SU-DHL-6 (cell line): ENCODE results near the gene TRIP6.

Experiments used
- EZH2phosphoT487 ChIP-seq: fragments of 200-600 bp; sonication (generic), shearing (Covaris generic); conservative IDR thresholded peaks from 2 replicates; pipeline ENCODE4 v1.6.1; 2018; ENCODE audit warnings: mild to moderate bottlenecking, antibody characterized with exemption, low read length, moderate library complexity, mixed read lengths
- TF ChIP-seq, protein P1 (sequence below): fragments of 200-600 bp; sonication (generic); IDR thresholded peaks from one replicate; pipeline ENCODE4 v1.5.1; 2017; ENCODE audit warnings: antibody characterized with exemption, mild to moderate bottlenecking, low read length, moderate library complexity; ENCODE audit not compliant: insufficient read depth, poor library complexity, severe bottlenecking

DNA sequence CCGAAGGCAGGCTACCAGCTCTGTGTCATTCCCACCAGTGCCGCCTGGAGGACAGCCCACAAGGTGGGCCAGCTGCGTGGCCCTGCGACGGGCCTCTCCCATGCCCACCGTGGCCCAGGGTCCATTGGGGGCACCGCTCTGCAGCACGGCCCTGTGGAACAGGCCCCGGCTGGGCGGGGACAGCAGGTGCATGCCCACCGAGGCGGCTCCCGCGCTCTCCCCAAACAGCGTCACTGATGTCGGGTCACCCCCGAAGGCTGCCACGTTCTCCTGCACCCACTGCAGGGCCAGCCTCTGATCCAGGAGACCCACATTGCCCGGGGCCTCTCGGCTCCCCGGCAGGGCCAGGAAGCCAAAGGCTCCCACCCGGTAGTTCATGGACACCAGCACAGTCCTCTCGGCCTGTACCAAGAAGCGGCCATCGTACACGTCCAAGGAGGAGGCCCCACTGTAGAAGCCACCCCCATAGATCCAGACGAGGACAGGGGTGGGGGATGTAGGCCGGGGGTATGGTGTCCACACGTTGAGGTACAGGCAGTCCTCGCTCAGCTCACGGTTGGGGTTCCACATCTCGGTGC, 26.2 kb downstream of the TRIP6 start:
- TF ChIP-seq, protein P1, sequence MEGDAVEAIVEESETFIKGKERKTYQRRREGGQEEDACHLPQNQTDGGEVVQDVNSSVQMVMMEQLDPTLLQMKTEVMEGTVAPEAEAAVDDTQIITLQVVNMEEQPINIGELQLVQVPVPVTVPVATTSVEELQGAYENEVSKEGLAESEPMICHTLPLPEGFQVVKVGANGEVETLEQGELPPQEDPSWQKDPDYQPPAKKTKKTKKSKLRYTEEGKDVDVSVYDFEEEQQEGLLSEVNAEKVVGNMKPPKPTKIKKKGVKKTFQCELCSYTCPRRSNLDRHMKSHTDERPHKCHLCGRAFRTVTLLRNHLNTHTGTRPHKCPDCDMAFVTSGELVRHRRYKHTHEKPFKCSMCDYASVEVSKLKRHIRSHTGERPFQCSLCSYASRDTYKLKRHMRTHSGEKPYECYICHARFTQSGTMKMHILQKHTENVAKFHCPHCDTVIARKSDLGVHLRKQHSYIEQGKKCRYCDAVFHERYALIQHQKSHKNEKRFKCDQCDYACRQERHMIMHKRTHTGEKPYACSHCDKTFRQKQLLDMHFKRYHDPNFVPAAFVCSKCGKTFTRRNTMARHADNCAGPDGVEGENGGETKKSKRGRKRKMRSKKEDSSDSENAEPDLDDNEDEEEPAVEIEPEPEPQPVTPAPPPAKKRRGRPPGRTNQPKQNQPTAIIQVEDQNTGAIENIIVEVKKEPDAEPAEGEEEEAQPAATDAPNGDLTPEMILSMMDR: no peak
- no peak for TF ChIP-seq EZH2phosphoT487
